Mammary epithelial cell (primary cell): Measurements from ENCODE around the gene ASXL2.

Experiments used
- CTCF ChIP-seq, 2 donors: IDR thresholded peaks in 1 of 2; conservative IDR thresholded peaks in 1 of 2; 2 replicates each; pipeline ENCODE4 v1.5.1; 2011 to 2012; ENCODE audit warnings: inconsistent platforms in 2 of 2, low read length in 2 of 2, mild to moderate bottlenecking in 2 of 2, control low read depth in 1 of 2, low read depth in 1 of 2; ENCODE audit not compliant: insufficient read depth in 1 of 2; ENCODE audit errors: extremely low read depth in 1 of 2
- EZH2 ChIP-seq: IDR thresholded peaks from 2 replicates; pipeline ENCODE4 v1.6.1; 2012; ENCODE audit warnings: low read length, inconsistent platforms, borderline replicate concordance

GRCh38 chr2:25684577-25685473 lies 193.5 kb downstream of the ASXL2 start:
- TF ChIP-seq CTCF (conservative IDR thresholded peaks at IDR 0.05 in 1 of 2, IDR thresholded peaks at IDR 0.05 in 1 of 2; ENCODE audit: extremely low read depth in 1 of 2, insufficient read depth in 1 of 2, low read depth in 1 of 2, low read length in 2 of 2) (no peak), EZH2 (no peak)
